HEK293 (cell line): ENCODE data around the gene TFB2M.

ENCODE experiments used
- CTCF ChIA-PET: fragments of 350-600 bp; formaldehyde crosslinking; extraction: SDS; loops from one replicate; lab custom pipeline; 2021; ENCODE audit warnings: antibody characterized with exemption; lab: Yijun Ruan, JAX
- POLR2A ChIA-PET: fragments of 300-600 bp; formaldehyde crosslinking; extraction: SDS; loops from one replicate; lab custom pipeline; 2020; ENCODE audit warnings: antibody characterized with exemption, inconsistent platforms; lab: Yijun Ruan, JAX
- H3K27ac ChIP-seq: fragments of 200-500 bp; sonication (Bioruptor generic); 2 replicates; pipeline ENCODE4 v1.5.1; 2014; ENCODE audit warnings: low read depth, low read length, control low read depth, inconsistent platforms; ENCODE audit errors: extremely low read depth
- H3K36me3 ChIP-seq, 2 experiments: fragments of 200-500 bp in 1 of 2; sonication (Bioruptor generic) in 1 of 2; 1 replicate in 1 of 2; 2 replicates in 1 of 2; pipeline ENCODE4 v1.5.1; 2014 to 2017; ENCODE audit warnings: inconsistent platforms in 2 of 2, low read length in 2 of 2; ENCODE audit not compliant: control insufficient read depth in 2 of 2, insufficient read depth in 1 of 2
- H3K4me1 ChIP-seq: fragments of 200-500 bp; sonication (Bioruptor generic); 2 replicates; pipeline ENCODE4 v1.5.1; 2014; ENCODE audit warnings: mild to moderate bottlenecking, low read length, inconsistent platforms; ENCODE audit not compliant: control insufficient read depth, insufficient read depth
- H3K4me3 ChIP-seq: 2 replicates; pipeline ENCODE4 v1.5.1; 2011; ENCODE audit warnings: low read depth, mild to moderate bottlenecking, control low read depth, low read length, moderate library complexity
- H3K9me3 ChIP-seq: fragments of 200-500 bp; sonication (Bioruptor generic); 2 replicates; pipeline ENCODE4 v1.5.1; 2014; ENCODE audit warnings: low read depth, low read length, inconsistent platforms; ENCODE audit not compliant: control insufficient read depth, insufficient read depth
- GLIS2 ChIP-seq: fragments of 450-650 bp; formaldehyde crosslinking; IDR thresholded peaks from 2 replicates; pipeline ENCODE4 v1.5.1; 2016; ENCODE audit warnings: missing biosample characterization, missing genetic modification characterization
- REST ChIP-seq: fragments of 450-650 bp; formaldehyde crosslinking; IDR thresholded peaks from 2 replicates; pipeline ENCODE4 v1.5.1; 2016; ENCODE audit warnings: missing biosample characterization, missing genetic modification characterization
- SETDB1 ChIP-seq: IDR thresholded peaks from one replicate; pipeline ENCODE4 v1.6.1; 2017; ENCODE audit warnings: mild to moderate bottlenecking, low read length, moderate library complexity, mixed read lengths; ENCODE audit not compliant: insufficient read length
- SP2 ChIP-seq: fragments of 450-650 bp; formaldehyde crosslinking; IDR thresholded peaks from 2 replicates; pipeline ENCODE4 v1.5.1; 2016; ENCODE audit warnings: missing biosample characterization, missing genetic modification characterization
- SP3 ChIP-seq: fragments of 450-650 bp; formaldehyde crosslinking; IDR thresholded peaks from 2 replicates; pipeline ENCODE4 v1.5.1; 2016; ENCODE audit warnings: missing biosample characterization, missing genetic modification characterization
- ZBTB8A ChIP-seq: fragments of 450-650 bp; formaldehyde crosslinking; IDR thresholded peaks from 2 replicates; pipeline ENCODE4 v1.5.1; 2016; ENCODE audit warnings: missing biosample characterization, missing genetic modification characterization
- ZFHX2 ChIP-seq: fragments of 450-650 bp; formaldehyde crosslinking; conservative IDR thresholded peaks from 2 replicates; pipeline ENCODE4 v1.5.1; 2016; ENCODE audit warnings: missing biosample characterization, missing genetic modification characterization
- ZFP69B ChIP-seq: fragments of 450-650 bp; formaldehyde crosslinking; IDR thresholded peaks from 2 replicates; pipeline ENCODE4 v1.5.1; 2016; ENCODE audit warnings: missing biosample characterization, missing genetic modification characterization
- ZNF221 ChIP-seq: fragments of 450-650 bp; formaldehyde crosslinking; IDR thresholded peaks from 2 replicates; pipeline ENCODE4 v1.5.1; 2017; ENCODE audit warnings: missing biosample characterization, missing genetic modification characterization, borderline replicate concordance
- ZNF274 ChIP-seq, 2 experiments: fragments of 200-500 bp in 1 of 2; fragments of 450-650 bp in 1 of 2; sonication (Bioruptor generic) in 1 of 2; formaldehyde crosslinking in 1 of 2; IDR thresholded peaks; 2 replicates each; pipeline versions ENCODE4 v1.5.1 to v1.6.1; 2014 to 2016; ENCODE audit warnings: borderline replicate concordance in 1 of 2, inconsistent platforms in 1 of 2, low read length in 1 of 2, missing biosample characterization in 1 of 2, missing genetic modification characterization in 1 of 2
- ZNF335 ChIP-seq: fragments of 450-650 bp; formaldehyde crosslinking; conservative IDR thresholded peaks from 2 replicates; pipeline ENCODE4 v1.5.1; 2016; ENCODE audit warnings: missing biosample characterization, missing genetic modification characterization
- ZNF341 ChIP-seq: fragments of 450-650 bp; formaldehyde crosslinking; IDR thresholded peaks from 2 replicates; pipeline ENCODE4; 2016; ENCODE audit warnings: low read depth, missing biosample characterization, missing genetic modification characterization
- ZNF560 ChIP-seq: fragments of 450-650 bp; formaldehyde crosslinking; IDR thresholded peaks from 2 replicates; pipeline ENCODE4 v1.5.1; 2017; ENCODE audit warnings: missing biosample characterization, missing genetic modification characterization, borderline replicate concordance
- ZNF624 ChIP-seq: fragments of 450-650 bp; formaldehyde crosslinking; IDR thresholded peaks from 2 replicates; pipeline ENCODE4 v1.5.1; 2017; ENCODE audit warnings: missing biosample characterization, missing genetic modification characterization
- TF ChIP-seq, protein P1 (sequence below): fragments of 450-650 bp; formaldehyde crosslinking; IDR thresholded peaks from 2 replicates; pipeline ENCODE4 v1.5.1; 2016; ENCODE audit warnings: missing biosample characterization, missing genetic modification characterization
- TF ChIP-seq, protein P2 (sequence below): fragments of 450-650 bp; formaldehyde crosslinking; optimal IDR thresholded peaks from 2 replicates; pipeline ENCODE3; 2016; ENCODE audit warnings: missing biosample characterization, mild to moderate bottlenecking, missing genetic modification characterization
- TF ChIP-seq, protein P3 (sequence below): fragments of 450-650 bp; formaldehyde crosslinking; IDR thresholded peaks from 2 replicates; pipeline ENCODE4 v1.5.1; 2017; ENCODE audit warnings: missing biosample characterization, missing genetic modification characterization

TFB2M gene

GRCh38 chr1:246508897-246509688, 57.0 kb downstream of the TFB2M start:
- ChIA-PET POLR2A (no interaction called here), CTCF (no interaction called here)
- Histone ChIP-seq H3K4me1 (no peaks in the 10 kb centered on the region), H3K27ac (no peak overlapping the region), H3K4me3 (no peak overlapping the region), H3K9me3 (no peaks in the 10 kb centered on the region), H3K36me3 (peaks cover 0 to 4% of the 10 kb centered on the region in 2 experiments; a peak in 1 of 3 replicates)
- TF ChIP-seq ZNF624 (tag by site-specific recombination) (no peak), ZFP69B (tag by site-specific recombination) (no peak)

GRCh38 chr1:246506674-246507481, 59.2 kb downstream of the TFB2M start, which contains the start of gene SMYD3:
Gene SMYD3, minus strand, starts transcription at chr1:246507279.
- peaks cover 0 to 4% of the 10 kb centered on the region in 2 experiments; a peak in 1 of 3 replicates for H3K36me3 ChIP-seq
- POLR2A ChIA-PET, result interaction anchor here (0.8 kb wide), 1 partner anchor 59 kb away, joined by 7 read pairs; the partner anchor contains the start of genes CNST and TFB2M
- no peak for TF ChIP-seq ZNF221 (tag by site-specific recombination)
- TF ChIP-seq REST (tag by site-specific recombination), result 0 out of 2 replicates have a peak, but pooled peaks have one; percentile 33
- peak; percentile 51; the same call in 1 of the 2 replicates for TF ChIP-seq GLIS2 (tag by site-specific recombination)
- TF ChIP-seq ZNF274 (IDR thresholded peaks at IDR 0.05; ENCODE audit: low read length), result no peak
- no peak for TF ChIP-seq ZNF274 (tag by site-specific recombination; IDR thresholded peaks at IDR 0.05; ENCODE audit: borderline replicate concordance)
- TF ChIP-seq ZNF335 (tag by site-specific recombination), result peak; percentile 80
- no peak for TF ChIP-seq SETDB1
- TF ChIP-seq ZNF560 (tag by site-specific recombination), result no peak
- peak; percentile 17 for TF ChIP-seq SP2 (tag by site-specific recombination)
- TF ChIP-seq, protein P1, sequence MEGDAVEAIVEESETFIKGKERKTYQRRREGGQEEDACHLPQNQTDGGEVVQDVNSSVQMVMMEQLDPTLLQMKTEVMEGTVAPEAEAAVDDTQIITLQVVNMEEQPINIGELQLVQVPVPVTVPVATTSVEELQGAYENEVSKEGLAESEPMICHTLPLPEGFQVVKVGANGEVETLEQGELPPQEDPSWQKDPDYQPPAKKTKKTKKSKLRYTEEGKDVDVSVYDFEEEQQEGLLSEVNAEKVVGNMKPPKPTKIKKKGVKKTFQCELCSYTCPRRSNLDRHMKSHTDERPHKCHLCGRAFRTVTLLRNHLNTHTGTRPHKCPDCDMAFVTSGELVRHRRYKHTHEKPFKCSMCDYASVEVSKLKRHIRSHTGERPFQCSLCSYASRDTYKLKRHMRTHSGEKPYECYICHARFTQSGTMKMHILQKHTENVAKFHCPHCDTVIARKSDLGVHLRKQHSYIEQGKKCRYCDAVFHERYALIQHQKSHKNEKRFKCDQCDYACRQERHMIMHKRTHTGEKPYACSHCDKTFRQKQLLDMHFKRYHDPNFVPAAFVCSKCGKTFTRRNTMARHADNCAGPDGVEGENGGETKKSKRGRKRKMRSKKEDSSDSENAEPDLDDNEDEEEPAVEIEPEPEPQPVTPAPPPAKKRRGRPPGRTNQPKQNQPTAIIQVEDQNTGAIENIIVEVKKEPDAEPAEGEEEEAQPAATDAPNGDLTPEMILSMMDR, result peak; percentile 52; the same call in 1 of the 2 replicates
- TF ChIP-seq ZBTB8A, result peak; percentile 95
- no peak; the same call in 1 of the 2 replicates for TF ChIP-seq ZFHX2 (tag by site-specific recombination)
- TF ChIP-seq SP3 (tag by site-specific recombination), result 0 out of 2 replicates have a peak, but pooled peaks have one; percentile 16
- TF ChIP-seq, protein P2, sequence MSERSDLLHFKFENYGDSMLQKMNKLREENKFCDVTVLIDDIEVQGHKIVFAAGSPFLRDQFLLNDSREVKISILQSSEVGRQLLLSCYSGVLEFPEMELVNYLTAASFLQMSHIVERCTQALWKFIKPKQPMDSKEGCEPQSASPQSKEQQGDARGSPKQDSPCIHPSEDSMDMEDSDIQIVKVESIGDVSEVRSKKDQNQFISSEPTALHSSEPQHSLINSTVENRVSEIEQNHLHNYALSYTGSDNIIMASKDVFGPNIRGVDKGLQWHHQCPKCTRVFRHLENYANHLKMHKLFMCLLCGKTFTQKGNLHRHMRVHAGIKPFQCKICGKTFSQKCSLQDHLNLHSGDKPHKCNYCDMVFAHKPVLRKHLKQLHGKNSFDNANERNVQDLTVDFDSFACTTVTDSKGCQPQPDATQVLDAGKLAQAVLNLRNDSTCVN (tag by site-specific recombination), result peak; percentile 76
- TF ChIP-seq, protein P3, sequence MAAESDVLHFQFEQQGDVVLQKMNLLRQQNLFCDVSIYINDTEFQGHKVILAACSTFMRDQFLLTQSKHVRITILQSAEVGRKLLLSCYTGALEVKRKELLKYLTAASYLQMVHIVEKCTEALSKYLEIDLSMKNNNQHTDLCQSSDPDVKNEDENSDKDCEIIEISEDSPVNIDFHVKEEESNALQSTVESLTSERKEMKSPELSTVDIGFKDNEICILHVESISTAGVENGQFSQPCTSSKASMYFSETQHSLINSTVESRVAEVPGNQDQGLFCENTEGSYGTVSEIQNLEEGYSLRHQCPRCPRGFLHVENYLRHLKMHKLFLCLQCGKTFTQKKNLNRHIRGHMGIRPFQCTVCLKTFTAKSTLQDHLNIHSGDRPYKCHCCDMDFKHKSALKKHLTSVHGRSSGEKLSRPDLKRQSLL (tag by site-specific recombination), result peak; percentile 61; the same call in 1 of the 2 replicates
- TF ChIP-seq ZNF341 (tag by site-specific recombination), result peak; percentile 36; the same call in 1 of the 2 replicates
- TF ChIP-seq, all 188 proteins: peak for 10
- no peaks in the 10 kb centered on the region; the same call in 1 of the 2 replicates for H3K4me1 ChIP-seq
- CTCF ChIA-PET, result interaction anchor here (0.5 to 1.0 kb wide), 2 partner anchors 11 to 1711 kb away, joined by 3 to 4 read pairs; no protein-coding TSS in a partner anchor
- H3K9me3 ChIP-seq, result no peaks in the 10 kb centered on the region
- no peak within 1 kb of the TSS; the same call in 1 of the 2 replicates for H3K27ac ChIP-seq
- H3K4me3 ChIP-seq, result peak within 1 kb of the TSS; percentile 77
